ENCODE data around the gene RBPJL.

GRCh38 chr20:45354423-45355208, 48.0 kb downstream of the RBPJL start:
- TF ChIP-seq CTCF (IDR thresholded peaks at IDR 0.05) (no peak), EP300 (IDR thresholded peaks at IDR 0.05) (no peak), POLR2A (IDR thresholded peaks at IDR 0.05) (no peak), POLR2AphosphoS5 (IDR thresholded peaks at IDR 0.05) (no peak)

All from stomach (tissue), 4 donors.